GM12801 (cell line): Measurements from ENCODE around the gene GPR39.

Experiments
- CTCF ChIP-seq: IDR thresholded peaks from one replicate; pipeline ENCODE4 v1.5.1; 2011; ENCODE audit warnings: control low read depth; ENCODE audit not compliant: insufficient read length; ENCODE audit errors: extremely low read depth

GPR39 gene

GRCh38 chr2:132633635-132634034 lies 217.0 kb downstream of the GPR39 start:
- TF ChIP-seq CTCF: no peak

GRCh38 chr2:132636346-132636745 lies 219.7 kb downstream of the GPR39 start:
- TF ChIP-seq CTCF: no peak

- no peak for TF ChIP-seq CTCF
Observed at GRCh38 chr2:132638313-132639040, 221.9 kb downstream of the GPR39 start.

GRCh38 chr2:132640116-132640515 lies 223.5 kb downstream of the GPR39 start:
- TF ChIP-seq CTCF: no peak

- TF ChIP-seq CTCF: no peak
Observed at GRCh38 chr2:132641819-132642218, 225.2 kb downstream of the GPR39 start.

- TF ChIP-seq CTCF: no peak
Observed at GRCh38 chr2:132642415-132642814, 225.8 kb downstream of the GPR39 start.

GRCh38 chr2:132645176-132645575 lies 228.6 kb downstream of the GPR39 start:
- TF ChIP-seq CTCF: no peak
